ENCODE data around the gene SPRY4. TPM values are rescaled to one million over a fixed set of nuclear protein-coding genes. Genes with fewer than 3 reads are reported as not detected.

Gene SPRY4
- total and polyA plus RNA-seq, 2 of the 8 experiments (the other 6 are each of a cell fraction or from before 2014, with no cell fraction given), result 59.1 to 113 TPM

- Histone ChIP-seq H3K36me3 (ENCODE audit: control insufficient read depth in 2 of 4, insufficient read depth in 4 of 4, low read length in 3 of 4) (no peaks in the 10 kb centered on the region), H3K4me2 (ENCODE audit: insufficient read depth in 1 of 2, low read depth in 2 of 2, low read length in 2 of 2) (no peak overlapping the region), H3K4ac (replicated peaks; ENCODE audit: insufficient read length, low read depth, low read length) (no peak overlapping the region), H3K4me3 (ENCODE audit: extremely low read depth in 1 of 4, insufficient read depth in 2 of 4, low read depth in 3 of 4, low read length in 4 of 4) (no peak overlapping the region), H3K79me2 (ENCODE audit: control insufficient read depth in 1 of 2, insufficient read depth in 2 of 2, low read length in 2 of 2) (no peaks in the 10 kb centered on the region), H3K14ac (ENCODE audit: insufficient read length) (no peak overlapping the region), H4K91ac (replicated peaks; ENCODE audit: insufficient read length, low read length) (no peak overlapping the region), H2BK20ac (ENCODE audit: low read length) (no peak overlapping the region), H2AK5ac (ENCODE audit: low read depth, low read length) (no peak overlapping the region), H2BK12ac (ENCODE audit: low read depth, low read length) (no peak overlapping the region), H2BK5ac (ENCODE audit: low read depth, low read length) (no peak overlapping the region), H2BK15ac (ENCODE audit: low read length) (no peak overlapping the region), H3K27me3 (replicated peaks in 1 of 4; ENCODE audit: control insufficient read depth in 3 of 4, extremely low read depth in 1 of 4, insufficient read depth in 3 of 4, low read length in 3 of 4) (no peaks in the 10 kb centered on the region), H2BK120ac (replicated peaks; ENCODE audit: low read depth, low read length) (no peak overlapping the region), H3K27ac (ENCODE audit: low read depth, low read length) (no peak overlapping the region), H3K23me2 (ENCODE audit: low read depth, low read length) (no peaks in the 10 kb centered on the region), H3K18ac (ENCODE audit: extremely low read depth, low read length) (no peak overlapping the region), H2AFZ (ENCODE audit: low read length) (no peak overlapping the region), H4K8ac (ENCODE audit: extremely low read depth, insufficient read depth, low read length) (no peak overlapping the region), H3K4me1 (replicated peaks in 1 of 4; ENCODE audit: control insufficient read depth in 3 of 4, insufficient read depth in 4 of 4, low read length in 3 of 4) (peaks cover 0 to 8% (median 3%) of the 10 kb centered on the region in 4 experiments; a peak in 3 of 7 replicates), H3K79me1 (ENCODE audit: low read depth, low read length) (no peaks in the 10 kb centered on the region), H3K9me3 (ENCODE audit: insufficient read depth in 2 of 2, low read depth in 1 of 2, low read length in 1 of 2) (no peaks in the 10 kb centered on the region), H4K20me1 (replicated peaks in 1 of 2; ENCODE audit: control insufficient read depth in 1 of 2, insufficient read depth in 2 of 2, low read length in 2 of 2) (no peaks in the 10 kb centered on the region), H3K23ac (ENCODE audit: insufficient read length) (no peak overlapping the region), H3K56ac (replicated peaks; ENCODE audit: insufficient read length, low read depth, low read length) (no peak overlapping the region), H4K5ac (ENCODE audit: insufficient read length, low read depth, low read length) (no peak overlapping the region), H3K9ac (replicated peaks in 1 of 4; ENCODE audit: extremely low read depth in 1 of 4, low read depth in 3 of 4, low read length in 3 of 4) (no peak overlapping the region)
- DNase-seq (ENCODE audit: low read depth in 1 of 2, low spot score in 2 of 2) (no peak), FAIRE-seq (no peak)
- TF ChIP-seq EP300 (IDR thresholded peaks at IDR 0.05; ENCODE audit: borderline replicate concordance in 1 of 2, low read depth in 2 of 2, low read length in 2 of 2) (no peak), GTF2F1 (IDR thresholded peaks at IDR 0.05; ENCODE audit: borderline replicate concordance, low read depth, low read length) (no peak), TCF12 (IDR thresholded peaks at IDR 0.05; ENCODE audit: low read depth, low read length) (no peak), ASH2L (IDR thresholded peaks at IDR 0.05; ENCODE audit: low read length) (no peak), JUND (IDR thresholded peaks at IDR 0.05; ENCODE audit: low read length) (no peak), CEBPB (IDR thresholded peaks at IDR 0.05; ENCODE audit: low read depth, low read length) (no peak), CHD2 (IDR thresholded peaks at IDR 0.05; ENCODE audit: low read length) (no peak), ATF3 (IDR thresholded peaks at IDR 0.05; ENCODE audit: insufficient read depth, low read depth, low read length) (no peak), CHD1 (IDR thresholded peaks at IDR 0.05; ENCODE audit: low read depth, low read length) (no peak)
- TF ChIP-seq, protein P1, sequence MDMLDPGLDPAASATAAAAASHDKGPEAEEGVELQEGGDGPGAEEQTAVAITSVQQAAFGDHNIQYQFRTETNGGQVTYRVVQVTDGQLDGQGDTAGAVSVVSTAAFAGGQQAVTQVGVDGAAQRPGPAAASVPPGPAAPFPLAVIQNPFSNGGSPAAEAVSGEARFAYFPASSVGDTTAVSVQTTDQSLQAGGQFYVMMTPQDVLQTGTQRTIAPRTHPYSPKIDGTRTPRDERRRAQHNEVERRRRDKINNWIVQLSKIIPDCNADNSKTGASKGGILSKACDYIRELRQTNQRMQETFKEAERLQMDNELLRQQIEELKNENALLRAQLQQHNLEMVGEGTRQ (IDR thresholded peaks at IDR 0.05; ENCODE audit: low read length), result no peak
- POLR2A ChIA-PET (ENCODE audit: partially characterized antibody), result interaction anchor here (0.7 to 1.5 kb wide), 5 partner anchors 10 to 76 kb away, joined by 3 to 4 read pairs (median 3); no protein-coding TSS in a partner anchor
- CTCF ChIA-PET (ENCODE audit: partially characterized antibody), result interaction anchor here (0.8 to 1.8 kb wide), 5 partner anchors 14 to 626 kb away, joined by 3 to 4 read pairs (median 4); no protein-coding TSS in a partner anchor
- 83% methylated on average over 6 of the region's 6 CpGs; no CpG with 5 or more reads in 1 of the 2 experiments for WGBS, 2 experiments (ENCODE audit: extremely low coverage in 1 of 2, insufficient coverage in 1 of 2, insufficient read length in 1 of 2, insufficient replicate concordance in 2 of 2, low coverage in 1 of 2, low lambda C conversion rate in 2 of 2, missing lambda C conversion rate in 1 of 2)
These were observed 62.1 kb downstream of the SPRY4 start for GRCh38 chr5:142262683-142263082.

Measured in H1 (cell line).